Measurements from ENCODE around the gene NARF. TPM values are rescaled to one million over a fixed set of nuclear protein-coding genes. Genes with fewer than 3 reads are reported as not detected.
A peak's percentile ranks its signal among the peaks of the same experiment; 100 is the strongest.

NARF gene
- polyA plus RNA-seq, 1 donor (not counting 4 experiments of a cell fraction or from before 2014, with no cell fraction given), result 36.8 TPM

GRCh38 chr17:82412535-82413520 is 45.7 kb upstream of the NARF start:
- Histone ChIP-seq H3K27ac (ENCODE audit: control insufficient read depth, insufficient read depth, low read length) (no peak overlapping the region), H3K4me3 (ENCODE audit: control insufficient read depth in 2 of 3, extremely low read depth in 1 of 3, insufficient read depth in 2 of 3, low read depth in 1 of 3, low read length in 3 of 3) (no peak overlapping the region), H3K9ac (ENCODE audit: control insufficient read depth, extremely low read depth, insufficient read depth, low read length) (no peak overlapping the region), H2AFZ (ENCODE audit: control insufficient read depth, low read length) (no peak overlapping the region), H3K27me3 (ENCODE audit: control insufficient read depth, extremely low read depth, insufficient read depth, low read length) (no peaks in the 10 kb centered on the region), H3K4me1 (ENCODE audit: control insufficient read depth, extremely low read depth, insufficient read depth, low read length) (peaks cover 7% of the 10 kb centered on the region), H3K79me2 (ENCODE audit: control insufficient read depth, insufficient read depth, low read length) (peaks cover 2% of the 10 kb centered on the region), H3K9me3 (ENCODE audit: control insufficient read depth, low read depth, low read length) (no peaks in the 10 kb centered on the region), H3K9me1 (ENCODE audit: control insufficient read depth, extremely low read depth, insufficient read depth, low read length) (no peaks in the 10 kb centered on the region), H3K4me2 (ENCODE audit: control insufficient read depth, extremely low read depth, insufficient read depth, low read depth, low read length) (no peak overlapping the region), H4K20me1 (ENCODE audit: control insufficient read depth, extremely low read depth, insufficient read depth, low read length) (peaks cover 13% of the 10 kb centered on the region), H3K36me3 (ENCODE audit: control insufficient read depth in 2 of 2, extremely low read depth in 1 of 2, insufficient read depth in 2 of 2, low read length in 2 of 2) (peaks cover 0 to 3% of the 10 kb centered on the region in 2 experiments)
- TF ChIP-seq CTCF (optimal IDR thresholded peaks at IDR 0.05 in 1 of 3, IDR thresholded peaks at IDR 0.05 in 1 of 3, conservative IDR thresholded peaks at IDR 0.05 in 1 of 3; ENCODE audit: extremely low read depth in 1 of 3, insufficient read depth in 2 of 3, low read length in 3 of 3) (no peak), EZH2 (IDR thresholded peaks at IDR 0.05; ENCODE audit: low read length) (no peak)
- FAIRE-seq (no peak), DNase-seq (ENCODE audit: low read depth, low spot score) (no peak)
- dilution Hi-C loops (cut with MboI; ENCODE audit: extremely low pct_ligation_motif_present, low sequenced_read_pairs), result no loop called here

- no peak for FAIRE-seq
- Histone ChIP-seq H3K27ac (ENCODE audit: control insufficient read depth, insufficient read depth, low read length) (no peak overlapping the region), H3K27me3 (ENCODE audit: control insufficient read depth, extremely low read depth, insufficient read depth, low read length) (no peaks in the 10 kb centered on the region), H3K4me3 (ENCODE audit: control insufficient read depth in 2 of 3, extremely low read depth in 1 of 3, insufficient read depth in 2 of 3, low read depth in 1 of 3, low read length in 3 of 3) (no peak overlapping the region), H3K4me2 (ENCODE audit: control insufficient read depth, extremely low read depth, insufficient read depth, low read depth, low read length) (no peak overlapping the region), H3K79me2 (ENCODE audit: control insufficient read depth, insufficient read depth, low read length) (peaks cover 4% of the 10 kb centered on the region), H2AFZ (ENCODE audit: control insufficient read depth, low read length) (no peak overlapping the region), H3K9ac (ENCODE audit: control insufficient read depth, extremely low read depth, insufficient read depth, low read length) (no peak overlapping the region), H4K20me1 (ENCODE audit: control insufficient read depth, extremely low read depth, insufficient read depth, low read length) (peaks cover 13% of the 10 kb centered on the region), H3K9me3 (ENCODE audit: control insufficient read depth, low read depth, low read length) (no peaks in the 10 kb centered on the region), H3K36me3 (ENCODE audit: control insufficient read depth in 2 of 2, extremely low read depth in 1 of 2, insufficient read depth in 2 of 2, low read length in 2 of 2) (peaks cover 0 to 3% of the 10 kb centered on the region in 2 experiments), H3K4me1 (ENCODE audit: control insufficient read depth, extremely low read depth, insufficient read depth, low read length) (peaks cover 14% of the 10 kb centered on the region), H3K9me1 (ENCODE audit: control insufficient read depth, extremely low read depth, insufficient read depth, low read length) (no peaks in the 10 kb centered on the region)
- dilution Hi-C loops (cut with MboI; ENCODE audit: extremely low pct_ligation_motif_present, low sequenced_read_pairs), result no loop called here
- no peak for DNase-seq (ENCODE audit: low read depth, low spot score)
- peak; percentile 59 to 77 (median 70) for TF ChIP-seq CTCF (optimal IDR thresholded peaks at IDR 0.05 in 1 of 3, IDR thresholded peaks at IDR 0.05 in 1 of 3, conservative IDR thresholded peaks at IDR 0.05 in 1 of 3; ENCODE audit: extremely low read depth in 1 of 3, insufficient read depth in 2 of 3, low read length in 3 of 3)
- no peak for TF ChIP-seq EZH2 (IDR thresholded peaks at IDR 0.05; ENCODE audit: low read length)
Observed at GRCh38 chr17:82414548-82415281, 43.8 kb upstream of the NARF start.

All from keratinocyte (primary cell).